ENCODE data around the gene MBD5. TPM values are rescaled to one million over a fixed set of nuclear protein-coding genes. Genes with fewer than 3 reads are reported as not detected.

The MBD5 gene
- total RNA-seq, 1 donor from 2014 or later: 38.8 TPM

DNA sequence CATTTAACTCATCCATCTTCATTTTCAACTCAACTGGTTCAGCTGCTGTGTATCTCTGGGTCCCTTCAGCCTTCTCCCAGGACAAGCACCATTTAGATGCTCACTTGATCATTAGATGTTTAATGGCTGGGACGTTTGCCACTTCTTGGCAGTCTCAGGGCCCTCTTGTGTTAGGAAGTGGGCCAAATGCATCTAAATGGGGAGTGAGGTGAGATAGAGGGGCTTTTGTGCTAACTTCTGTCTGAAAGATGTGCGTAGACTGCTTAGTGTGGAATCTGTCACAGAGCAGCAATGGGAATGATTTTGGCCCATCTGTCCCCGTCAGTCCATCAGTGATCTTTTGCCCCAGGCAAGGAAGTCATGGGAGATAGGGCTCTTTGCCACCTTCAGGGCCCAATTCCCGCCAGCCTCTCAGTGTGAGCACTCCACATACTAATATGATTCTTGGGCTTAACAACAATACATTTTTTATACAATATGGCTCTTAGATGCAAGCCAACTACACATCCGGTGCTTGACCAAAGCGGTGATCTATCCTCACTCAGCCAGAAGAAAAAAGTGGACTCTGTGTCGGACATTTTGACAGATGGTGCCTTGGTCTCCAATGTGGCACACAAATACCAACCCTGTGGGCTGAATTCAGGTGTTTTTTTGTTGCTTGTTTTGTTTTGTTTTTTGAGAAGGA is 528.0 kb downstream of the MBD5 start:
- H2AFZ ChIP-seq (replicated peaks): no peak overlapping the region
- no peak overlapping the region for H3K4me3 ChIP-seq
- no peaks in the 10 kb centered on the region for H3K79me2 ChIP-seq (ENCODE audit: low read depth)
- TF ChIP-seq EZH2phosphoT487 (IDR thresholded peaks at IDR 0.05) (no peak), EZH2 (IDR thresholded peaks at IDR 0.05) (no peak)
- TF ChIP-seq, protein P1, sequence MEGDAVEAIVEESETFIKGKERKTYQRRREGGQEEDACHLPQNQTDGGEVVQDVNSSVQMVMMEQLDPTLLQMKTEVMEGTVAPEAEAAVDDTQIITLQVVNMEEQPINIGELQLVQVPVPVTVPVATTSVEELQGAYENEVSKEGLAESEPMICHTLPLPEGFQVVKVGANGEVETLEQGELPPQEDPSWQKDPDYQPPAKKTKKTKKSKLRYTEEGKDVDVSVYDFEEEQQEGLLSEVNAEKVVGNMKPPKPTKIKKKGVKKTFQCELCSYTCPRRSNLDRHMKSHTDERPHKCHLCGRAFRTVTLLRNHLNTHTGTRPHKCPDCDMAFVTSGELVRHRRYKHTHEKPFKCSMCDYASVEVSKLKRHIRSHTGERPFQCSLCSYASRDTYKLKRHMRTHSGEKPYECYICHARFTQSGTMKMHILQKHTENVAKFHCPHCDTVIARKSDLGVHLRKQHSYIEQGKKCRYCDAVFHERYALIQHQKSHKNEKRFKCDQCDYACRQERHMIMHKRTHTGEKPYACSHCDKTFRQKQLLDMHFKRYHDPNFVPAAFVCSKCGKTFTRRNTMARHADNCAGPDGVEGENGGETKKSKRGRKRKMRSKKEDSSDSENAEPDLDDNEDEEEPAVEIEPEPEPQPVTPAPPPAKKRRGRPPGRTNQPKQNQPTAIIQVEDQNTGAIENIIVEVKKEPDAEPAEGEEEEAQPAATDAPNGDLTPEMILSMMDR (IDR thresholded peaks at IDR 0.05): no peak
- Mint-ChIP-seq H3K4me3 (no peak overlapping the region), H3K36me3 (no peaks in the 10 kb centered on the region), H3K4me1 (no peaks in the 10 kb centered on the region), H3K9me3 (peaks cover 2% of the 10 kb centered on the region), H3K27me3 (ENCODE audit: insufficient read depth, low read depth) (no peaks in the 10 kb centered on the region), H3K27ac (no peak overlapping the region)
- H3K4me2 ChIP-seq: no peak overlapping the region
- H3K27me3 ChIP-seq: peaks cover 13% of the 10 kb centered on the region
- DNase-seq (ENCODE audit: low spot score): no peak
- H3F3A ChIP-seq (ENCODE audit: low read depth): no peaks in the 10 kb centered on the region
- no peaks in the 10 kb centered on the region for H3K36me3 ChIP-seq
- H3K9ac ChIP-seq: no peak overlapping the region
- H4K20me1 ChIP-seq (ENCODE audit: low read depth): no peaks in the 10 kb centered on the region
- H3K4me1 ChIP-seq: no peaks in the 10 kb centered on the region
- no peak overlapping the region for H3K27ac ChIP-seq
- no peaks in the 10 kb centered on the region for H3K9me3 ChIP-seq (ENCODE audit: low read depth)

DNA sequence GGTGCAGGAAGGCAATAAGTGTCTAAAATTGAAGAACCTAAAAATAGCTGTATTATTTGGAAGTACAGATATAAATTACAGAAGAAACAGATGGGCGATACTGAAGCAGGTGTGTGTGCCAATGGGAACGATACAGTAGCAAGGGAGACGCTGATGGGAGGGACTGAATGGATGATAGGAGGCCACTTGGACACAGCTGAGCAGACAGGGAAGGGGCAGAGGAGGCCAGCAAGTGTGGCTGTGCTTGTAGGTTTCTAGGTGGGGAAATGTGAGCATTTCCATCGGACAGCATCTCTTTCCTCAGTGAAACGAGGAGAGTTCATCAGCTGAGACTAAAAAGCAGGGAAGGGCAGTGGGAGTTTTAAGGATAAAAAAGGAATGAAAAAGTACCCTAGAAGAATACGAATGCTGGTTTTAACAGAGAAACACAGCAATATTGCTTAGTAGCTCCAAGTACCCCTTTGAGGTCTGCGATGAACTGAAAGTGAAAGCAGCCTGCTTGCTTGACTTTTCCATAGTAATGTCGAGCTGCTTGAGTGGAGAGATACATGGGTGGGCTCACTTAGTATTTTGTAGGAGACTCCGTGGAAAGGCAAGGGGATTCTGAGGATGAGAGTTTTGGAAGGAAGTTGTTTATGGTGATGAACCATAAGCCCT is 531.9 kb downstream of the MBD5 start:
- no peak overlapping the region for H2AFZ ChIP-seq (replicated peaks)
- H3F3A ChIP-seq (ENCODE audit: low read depth): no peaks in the 10 kb centered on the region
- no peaks in the 10 kb centered on the region for H3K36me3 ChIP-seq
- Mint-ChIP-seq H3K9me3 (peaks cover 7% of the 10 kb centered on the region), H3K27ac (no peak overlapping the region), H3K4me1 (no peaks in the 10 kb centered on the region), H3K36me3 (no peaks in the 10 kb centered on the region), H3K27me3 (ENCODE audit: insufficient read depth, low read depth) (no peaks in the 10 kb centered on the region), H3K4me3 (no peak overlapping the region)
- H3K79me2 ChIP-seq (ENCODE audit: low read depth): no peaks in the 10 kb centered on the region
- H3K4me3 ChIP-seq: no peak overlapping the region
- H3K4me1 ChIP-seq: no peaks in the 10 kb centered on the region
- DNase-seq (ENCODE audit: low spot score): no peak
- no peaks in the 10 kb centered on the region for H4K20me1 ChIP-seq (ENCODE audit: low read depth)
- no peak overlapping the region for H3K9ac ChIP-seq
- H3K27me3 ChIP-seq: peaks cover 26% of the 10 kb centered on the region
- no peak overlapping the region for H3K4me2 ChIP-seq
- TF ChIP-seq EZH2phosphoT487 (IDR thresholded peaks at IDR 0.05) (no peak), EZH2 (IDR thresholded peaks at IDR 0.05) (no peak)
- TF ChIP-seq, protein P1 (IDR thresholded peaks at IDR 0.05): no peak
- no peaks in the 10 kb centered on the region for H3K9me3 ChIP-seq (ENCODE audit: low read depth)
- no peak overlapping the region for H3K27ac ChIP-seq

DNA sequence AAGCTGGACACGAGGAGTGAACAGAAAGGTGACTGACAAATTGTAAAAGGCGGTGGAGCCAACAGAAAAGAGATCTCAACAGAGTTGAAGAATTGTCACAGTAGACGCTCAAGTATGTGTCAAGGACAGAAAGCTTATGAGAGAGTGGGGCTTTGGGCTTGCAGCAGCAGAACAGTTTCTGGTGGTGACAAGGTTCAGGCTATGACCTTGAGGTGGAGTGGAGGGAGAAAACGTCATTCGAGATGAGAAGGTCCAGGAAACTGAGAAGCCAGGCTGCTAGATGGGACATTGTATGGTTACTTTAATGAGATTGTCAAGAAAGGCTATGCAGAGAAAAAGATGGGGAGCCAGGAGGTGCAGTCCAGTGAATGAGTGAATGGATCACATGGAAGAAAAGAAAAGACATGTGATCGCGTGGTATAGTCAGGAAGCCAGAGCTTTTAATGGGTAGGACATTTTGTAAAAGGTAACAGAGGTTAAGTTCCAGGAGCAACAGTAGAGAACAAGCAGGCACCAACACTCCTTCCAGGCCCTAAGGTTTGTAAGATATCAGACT is 532.5 kb downstream of the MBD5 start:
- Histone ChIP-seq H3K9ac (no peak overlapping the region), H3K27ac (no peak overlapping the region), H2AFZ (replicated peaks) (no peak overlapping the region), H3K79me2 (ENCODE audit: low read depth) (no peaks in the 10 kb centered on the region), H3K4me1 (no peaks in the 10 kb centered on the region), H3K4me3 (no peak overlapping the region), H3K4me2 (no peak overlapping the region), H3F3A (ENCODE audit: low read depth) (no peaks in the 10 kb centered on the region), H4K20me1 (ENCODE audit: low read depth) (no peaks in the 10 kb centered on the region), H3K9me3 (ENCODE audit: low read depth) (no peaks in the 10 kb centered on the region), H3K36me3 (no peaks in the 10 kb centered on the region), H3K27me3 (peaks cover 26% of the 10 kb centered on the region)
- Mint-ChIP-seq H3K36me3 (no peaks in the 10 kb centered on the region), H3K4me1 (no peaks in the 10 kb centered on the region), H3K9me3 (peaks cover 7% of the 10 kb centered on the region), H3K27me3 (ENCODE audit: insufficient read depth, low read depth) (no peaks in the 10 kb centered on the region), H3K27ac (no peak overlapping the region), H3K4me3 (no peak overlapping the region)
- no peak for TF ChIP-seq EZH2phosphoT487 (IDR thresholded peaks at IDR 0.05)
- no peak for TF ChIP-seq EZH2 (IDR thresholded peaks at IDR 0.05)
- TF ChIP-seq, protein P1 (IDR thresholded peaks at IDR 0.05): no peak
- DNase-seq (ENCODE audit: low spot score): no peak

Data from neural progenitor cell (in vitro differentiated cells).